ENCODE data around the gene CAMTA1.

Gene CAMTA1

DNA sequence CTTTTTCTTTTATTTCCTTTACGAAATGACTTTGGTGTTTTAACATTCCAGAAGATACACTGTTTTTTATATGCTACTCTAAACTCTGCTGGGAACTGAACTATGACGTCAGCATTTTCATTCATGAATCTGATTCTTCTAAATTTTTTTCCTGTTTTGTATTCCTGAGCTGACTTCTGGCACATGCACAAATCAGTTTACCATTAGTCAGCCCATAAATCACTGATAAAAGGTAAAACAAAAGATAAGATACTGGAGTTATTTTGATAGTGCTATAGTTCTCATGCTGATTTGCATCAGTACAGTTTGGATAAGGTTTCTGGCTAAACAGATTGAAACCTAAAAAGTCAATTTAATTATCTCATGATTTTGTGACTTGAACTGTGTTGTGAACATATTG lies 10.4 kb downstream of the CAMTA1 start:
- no peaks in the 10 kb centered on the region for H3K4me1 ChIP-seq (ENCODE audit: control insufficient read depth, insufficient read depth, low read length)
- H3K27ac ChIP-seq (ENCODE audit: low read length), result no peak overlapping the region
- H3K36me3 ChIP-seq (ENCODE audit: control insufficient read depth in 2 of 2, insufficient read depth in 2 of 2, low read length in 2 of 2), result peaks cover 0 to 3% of the 10 kb centered on the region in 2 donors
- no peaks in the 10 kb centered on the region for H3K27me3 ChIP-seq (ENCODE audit: control insufficient read depth in 1 of 2, insufficient read depth in 2 of 2, low read length in 2 of 2)
- no peaks in the 10 kb centered on the region for H3K9me3 ChIP-seq (ENCODE audit: control insufficient read depth in 2 of 2, low read length in 2 of 2)
- H3K9ac ChIP-seq (ENCODE audit: low read length in 2 of 2), result no peak overlapping the region
- no peak overlapping the region for H3K4me3 ChIP-seq (ENCODE audit: low read length in 2 of 2)

DNA sequence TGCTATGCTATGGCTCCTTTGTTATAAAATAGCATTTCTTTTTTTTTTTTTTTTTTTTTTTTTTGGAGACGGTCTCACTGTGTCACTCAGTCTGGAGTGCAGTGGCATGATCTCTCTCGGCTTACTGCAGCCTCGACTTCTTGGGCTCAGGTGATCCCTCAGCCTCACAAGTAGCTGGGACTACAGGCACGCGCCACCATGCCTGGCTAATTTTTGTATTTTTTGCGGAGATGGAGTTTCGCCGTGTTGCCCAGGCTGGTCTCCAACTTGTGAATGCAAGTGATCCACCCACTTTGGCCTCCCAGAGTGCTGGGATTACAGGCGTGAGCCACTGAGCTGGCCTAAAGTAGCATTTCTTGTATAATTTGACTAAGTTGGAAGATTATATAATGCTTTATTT lies 10.8 kb downstream of the CAMTA1 start:
- Histone ChIP-seq H3K9me3 (ENCODE audit: control insufficient read depth in 2 of 2, low read length in 2 of 2) (no peaks in the 10 kb centered on the region), H3K4me3 (ENCODE audit: low read length in 2 of 2) (no peak overlapping the region), H3K27me3 (ENCODE audit: control insufficient read depth in 1 of 2, insufficient read depth in 2 of 2, low read length in 2 of 2) (no peaks in the 10 kb centered on the region), H3K27ac (ENCODE audit: low read length) (no peak overlapping the region), H3K36me3 (ENCODE audit: control insufficient read depth in 2 of 2, insufficient read depth in 2 of 2, low read length in 2 of 2) (peaks cover 0 to 3% of the 10 kb centered on the region in 2 donors), H3K9ac (ENCODE audit: low read length in 2 of 2) (no peak overlapping the region), H3K4me1 (ENCODE audit: control insufficient read depth, insufficient read depth, low read length) (peaks cover 3% of the 10 kb centered on the region)

DNA sequence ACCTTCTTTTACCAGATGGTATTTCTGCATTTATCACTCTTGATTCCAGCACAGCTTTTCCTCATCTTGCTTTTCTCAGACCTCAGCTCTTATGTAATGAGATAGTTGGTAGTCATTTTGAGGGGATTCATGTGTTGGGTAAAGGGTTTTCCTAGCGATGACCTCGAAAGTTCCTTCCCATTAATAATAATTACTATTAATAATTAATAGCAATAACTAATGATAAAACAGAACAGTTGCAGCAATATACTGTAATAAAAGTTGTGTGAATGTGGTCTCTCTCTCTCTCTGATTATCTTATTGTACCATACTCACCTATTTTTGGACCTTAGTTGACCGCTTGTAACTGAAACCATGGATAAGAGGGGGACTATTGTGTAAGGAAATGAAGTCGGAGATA lies 14.2 kb downstream of the CAMTA1 start:
- H3K9me3 ChIP-seq (ENCODE audit: control insufficient read depth in 2 of 2, low read length in 2 of 2), result no peaks in the 10 kb centered on the region
- no peaks in the 10 kb centered on the region for H3K36me3 ChIP-seq (ENCODE audit: control insufficient read depth in 2 of 2, insufficient read depth in 2 of 2, low read length in 2 of 2)
- no peak overlapping the region for H3K9ac ChIP-seq (ENCODE audit: low read length in 2 of 2)
- no peak overlapping the region for H3K4me3 ChIP-seq (ENCODE audit: low read length in 2 of 2)
- peaks cover 11% of the 10 kb centered on the region for H3K4me1 ChIP-seq (ENCODE audit: control insufficient read depth, insufficient read depth, low read length)
- H3K27ac ChIP-seq (ENCODE audit: low read length), result no peak overlapping the region
- H3K27me3 ChIP-seq (ENCODE audit: control insufficient read depth in 1 of 2, insufficient read depth in 2 of 2, low read length in 2 of 2), result no peaks in the 10 kb centered on the region

GRCh38 chr1:6800745-6801144 lies 15.5 kb downstream of the CAMTA1 start:
- H3K9ac ChIP-seq (ENCODE audit: low read length in 2 of 2), result peak overlapping the region in 1 of 2 donors; percentile 1

DNA sequence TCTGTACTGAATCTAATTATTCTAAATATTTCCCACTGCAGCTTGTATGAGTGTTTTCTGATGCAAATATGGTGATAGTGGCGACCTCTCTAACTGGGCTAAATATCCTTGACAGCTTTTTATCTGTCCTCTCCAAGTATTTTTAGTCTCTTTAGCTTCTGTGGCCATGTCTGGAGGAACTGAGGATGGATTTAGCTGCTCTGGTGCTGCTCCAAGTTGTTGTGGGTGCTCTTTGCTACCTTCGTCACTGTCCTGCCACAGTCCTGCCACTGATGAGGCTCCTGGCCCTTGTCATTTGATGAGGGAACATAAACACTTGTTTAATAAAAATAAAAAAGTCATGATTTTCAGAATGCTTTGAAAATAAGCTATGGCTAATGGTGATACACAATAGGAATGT lies 15.9 kb downstream of the CAMTA1 start:
- H3K27ac ChIP-seq (ENCODE audit: low read length), result no peak overlapping the region
- H3K4me1 ChIP-seq (ENCODE audit: control insufficient read depth, insufficient read depth, low read length), result peaks cover 11% of the 10 kb centered on the region
- peak overlapping the region in 1 of 2 donors; percentile 1 for H3K9ac ChIP-seq (ENCODE audit: low read length in 2 of 2)
- H3K27me3 ChIP-seq (ENCODE audit: control insufficient read depth in 1 of 2, insufficient read depth in 2 of 2, low read length in 2 of 2), result no peaks in the 10 kb centered on the region
- H3K4me3 ChIP-seq (ENCODE audit: low read length in 2 of 2), result no peak overlapping the region
- no peaks in the 10 kb centered on the region for H3K9me3 ChIP-seq (ENCODE audit: control insufficient read depth in 2 of 2, low read length in 2 of 2)
- H3K36me3 ChIP-seq (ENCODE audit: control insufficient read depth in 2 of 2, insufficient read depth in 2 of 2, low read length in 2 of 2), result no peaks in the 10 kb centered on the region

More at GRCh38 chr1:6800745-6801144, 15.5 kb downstream of the CAMTA1 start:
- Histone ChIP-seq H3K36me3 (ENCODE audit: control insufficient read depth in 2 of 2, insufficient read depth in 2 of 2, low read length in 2 of 2) (no peaks in the 10 kb centered on the region), H3K4me3 (ENCODE audit: low read length in 2 of 2) (no peak overlapping the region), H3K27ac (ENCODE audit: low read length) (no peak overlapping the region), H3K9me3 (ENCODE audit: control insufficient read depth in 2 of 2, low read length in 2 of 2) (no peaks in the 10 kb centered on the region), H3K27me3 (ENCODE audit: control insufficient read depth in 1 of 2, insufficient read depth in 2 of 2, low read length in 2 of 2) (no peaks in the 10 kb centered on the region), H3K4me1 (ENCODE audit: control insufficient read depth, insufficient read depth, low read length) (peaks cover 11% of the 10 kb centered on the region)

- H3K27ac ChIP-seq (ENCODE audit: low read length), result no peak overlapping the region
- peaks cover 13% of the 10 kb centered on the region for H3K4me1 ChIP-seq (ENCODE audit: control insufficient read depth, insufficient read depth, low read length)
- no peaks in the 10 kb centered on the region for H3K36me3 ChIP-seq (ENCODE audit: control insufficient read depth in 2 of 2, insufficient read depth in 2 of 2, low read length in 2 of 2)
These were observed 16.7 kb downstream of the CAMTA1 start for GRCh38 chr1:6801966-6802365.

DNA sequence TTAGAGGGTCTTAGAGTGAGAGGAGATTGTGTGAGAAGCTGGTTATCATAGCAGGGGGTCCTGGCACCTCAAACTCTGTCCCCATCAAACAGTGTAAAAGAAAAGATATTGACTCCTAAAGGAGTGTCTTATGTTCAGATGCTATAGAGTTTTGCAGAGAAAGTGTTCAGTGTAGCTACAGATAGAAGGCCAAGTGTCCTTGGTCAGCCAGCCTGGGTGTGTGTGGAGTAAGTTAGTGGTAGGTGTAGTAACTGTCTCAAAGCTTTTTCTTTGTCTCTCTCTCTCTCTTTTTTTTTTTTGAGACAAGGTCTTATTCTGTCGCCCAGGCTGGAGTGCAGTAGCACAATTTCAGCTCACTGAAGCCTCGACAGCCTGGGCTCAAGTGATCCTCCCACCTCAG lies 17.2 kb downstream of the CAMTA1 start:
- H3K9ac ChIP-seq (ENCODE audit: low read length in 2 of 2), result no peak overlapping the region
- peaks cover 14% of the 10 kb centered on the region for H3K4me1 ChIP-seq (ENCODE audit: control insufficient read depth, insufficient read depth, low read length)
- H3K4me3 ChIP-seq (ENCODE audit: low read length in 2 of 2), result peak overlapping the region in 1 of 2 donors; percentile 30
- H3K36me3 ChIP-seq (ENCODE audit: control insufficient read depth in 2 of 2, insufficient read depth in 2 of 2, low read length in 2 of 2), result no peaks in the 10 kb centered on the region
- no peaks in the 10 kb centered on the region for H3K27me3 ChIP-seq (ENCODE audit: control insufficient read depth in 1 of 2, insufficient read depth in 2 of 2, low read length in 2 of 2)
- no peak overlapping the region for H3K27ac ChIP-seq (ENCODE audit: low read length)
- no peaks in the 10 kb centered on the region for H3K9me3 ChIP-seq (ENCODE audit: control insufficient read depth in 2 of 2, low read length in 2 of 2)

More at GRCh38 chr1:6801966-6802365, 16.7 kb downstream of the CAMTA1 start:
- Histone ChIP-seq H3K9me3 (ENCODE audit: control insufficient read depth in 2 of 2, low read length in 2 of 2) (no peaks in the 10 kb centered on the region), H3K27me3 (ENCODE audit: control insufficient read depth in 1 of 2, insufficient read depth in 2 of 2, low read length in 2 of 2) (no peaks in the 10 kb centered on the region), H3K9ac (ENCODE audit: low read length in 2 of 2) (peak overlapping the region in 1 of 2 donors; percentile 22), H3K4me3 (ENCODE audit: low read length in 2 of 2) (peak overlapping the region in 1 of 2 donors; percentile 30)

DNA sequence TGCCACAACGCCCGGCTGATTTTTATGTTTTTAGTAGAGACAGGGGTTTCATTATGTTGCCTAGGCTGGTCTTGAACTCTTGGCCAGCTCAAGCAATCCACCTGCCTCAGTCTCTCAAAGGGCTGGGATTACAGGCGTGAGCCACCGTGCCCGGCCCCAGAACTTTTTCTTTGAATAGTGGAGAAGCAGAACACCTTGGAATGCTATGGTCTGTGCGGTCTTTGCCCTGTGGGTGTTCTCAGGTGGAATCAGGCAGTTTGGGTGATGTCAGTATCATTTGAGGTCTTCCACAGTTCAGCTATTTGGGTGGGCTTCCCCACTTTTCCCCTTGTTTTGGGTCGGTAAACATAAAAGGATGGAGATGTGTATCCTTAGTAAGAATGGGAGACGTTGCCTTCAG lies 17.6 kb downstream of the CAMTA1 start:
- H3K4me3 ChIP-seq (ENCODE audit: low read length in 2 of 2), result no peak overlapping the region
- H3K27me3 ChIP-seq (ENCODE audit: control insufficient read depth in 1 of 2, insufficient read depth in 2 of 2, low read length in 2 of 2), result no peaks in the 10 kb centered on the region
- H3K27ac ChIP-seq (ENCODE audit: low read length), result no peak overlapping the region
- no peak overlapping the region for H3K9ac ChIP-seq (ENCODE audit: low read length in 2 of 2)
- H3K4me1 ChIP-seq (ENCODE audit: control insufficient read depth, insufficient read depth, low read length), result peaks cover 14% of the 10 kb centered on the region
- no peaks in the 10 kb centered on the region for H3K9me3 ChIP-seq (ENCODE audit: control insufficient read depth in 2 of 2, low read length in 2 of 2)
- H3K36me3 ChIP-seq (ENCODE audit: control insufficient read depth in 2 of 2, insufficient read depth in 2 of 2, low read length in 2 of 2), result no peaks in the 10 kb centered on the region

DNA sequence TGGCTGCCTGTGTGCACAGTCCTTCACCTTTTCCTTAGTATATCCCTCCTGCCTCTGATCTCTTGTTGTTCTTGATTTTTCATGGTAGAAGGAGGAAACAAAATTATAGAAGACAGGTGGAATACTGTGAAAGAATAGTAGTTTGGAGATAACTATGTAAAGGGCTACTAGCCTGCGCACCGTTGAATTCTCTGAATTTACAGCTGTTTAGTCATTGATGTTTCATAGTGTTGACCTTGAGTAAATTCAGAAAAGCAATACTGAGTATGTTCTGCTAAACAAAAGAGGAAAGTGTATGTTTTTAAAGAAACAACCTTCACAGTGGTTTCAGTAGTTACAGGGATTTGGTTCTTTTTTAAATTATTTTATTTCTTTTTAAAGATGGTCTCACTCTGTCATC lies 18.1 kb downstream of the CAMTA1 start:
- H3K4me3 ChIP-seq (ENCODE audit: low read length in 2 of 2), result no peak overlapping the region
- H3K9me3 ChIP-seq (ENCODE audit: control insufficient read depth in 2 of 2, low read length in 2 of 2), result no peaks in the 10 kb centered on the region
- H3K27ac ChIP-seq (ENCODE audit: low read length), result no peak overlapping the region
- no peaks in the 10 kb centered on the region for H3K36me3 ChIP-seq (ENCODE audit: control insufficient read depth in 2 of 2, insufficient read depth in 2 of 2, low read length in 2 of 2)
- no peak overlapping the region for H3K9ac ChIP-seq (ENCODE audit: low read length in 2 of 2)
- no peaks in the 10 kb centered on the region for H3K27me3 ChIP-seq (ENCODE audit: control insufficient read depth in 1 of 2, insufficient read depth in 2 of 2, low read length in 2 of 2)
- H3K4me1 ChIP-seq (ENCODE audit: control insufficient read depth, insufficient read depth, low read length), result peaks cover 14% of the 10 kb centered on the region

DNA sequence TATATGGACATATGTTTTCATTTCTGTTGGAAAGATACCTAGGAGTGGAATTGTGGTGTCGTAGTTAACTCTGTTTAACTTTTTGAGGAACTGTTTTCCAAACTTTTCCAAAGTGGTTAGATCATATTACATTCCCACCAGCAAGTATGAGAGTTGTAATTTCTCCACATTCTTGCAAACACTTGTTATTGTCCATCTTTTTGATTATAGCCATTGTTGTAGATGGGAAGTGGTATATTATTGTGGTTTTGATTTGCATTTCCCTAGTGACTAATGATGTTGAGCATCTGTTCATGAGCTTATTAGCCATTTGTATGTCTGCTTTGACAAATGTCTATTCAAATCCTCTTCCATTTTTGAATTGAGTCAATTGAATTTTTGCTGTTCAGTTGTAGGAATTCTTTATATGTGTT lies 19.8 kb downstream of the CAMTA1 start:
- peaks cover 14% of the 10 kb centered on the region for H3K4me1 ChIP-seq (ENCODE audit: control insufficient read depth, insufficient read depth, low read length)

DNA sequence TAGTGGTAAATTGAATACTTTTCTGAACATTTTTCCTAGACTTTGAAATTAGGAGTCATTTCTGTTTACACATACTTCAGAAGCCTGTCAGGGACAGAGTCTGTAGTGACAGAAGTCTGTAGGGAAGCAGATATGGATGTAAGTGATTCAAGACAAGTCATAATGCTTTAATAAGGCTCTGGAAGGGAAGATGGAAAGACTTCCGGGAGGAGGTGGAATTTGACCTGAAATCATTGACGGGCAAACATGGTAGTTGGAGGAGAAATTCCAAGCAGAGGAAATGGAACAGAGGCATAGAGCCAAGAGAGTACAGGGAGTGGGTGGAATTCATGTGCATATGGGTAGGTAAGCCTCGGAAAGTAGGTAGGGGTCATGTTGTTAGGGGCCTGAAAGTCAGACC lies 22.5 kb downstream of the CAMTA1 start:
- peaks cover 3% of the 10 kb centered on the region for H3K4me1 ChIP-seq (ENCODE audit: control insufficient read depth, insufficient read depth, low read length)
- H3K9me3 ChIP-seq (ENCODE audit: control insufficient read depth in 2 of 2, low read length in 2 of 2), result no peaks in the 10 kb centered on the region
- no peaks in the 10 kb centered on the region for H3K27me3 ChIP-seq (ENCODE audit: control insufficient read depth in 1 of 2, insufficient read depth in 2 of 2, low read length in 2 of 2)
- no peak overlapping the region for H3K9ac ChIP-seq (ENCODE audit: low read length in 2 of 2)
- H3K27ac ChIP-seq (ENCODE audit: low read length), result no peak overlapping the region
- no peak overlapping the region for H3K4me3 ChIP-seq (ENCODE audit: low read length in 2 of 2)
- H3K36me3 ChIP-seq (ENCODE audit: control insufficient read depth in 2 of 2, insufficient read depth in 2 of 2, low read length in 2 of 2), result no peaks in the 10 kb centered on the region

More for the DNA sequence above, 19.8 kb downstream of the CAMTA1 start:
- Histone ChIP-seq H3K27me3 (ENCODE audit: control insufficient read depth in 1 of 2, insufficient read depth in 2 of 2, low read length in 2 of 2) (no peaks in the 10 kb centered on the region), H3K9me3 (ENCODE audit: control insufficient read depth in 2 of 2, low read length in 2 of 2) (no peaks in the 10 kb centered on the region), H3K9ac (ENCODE audit: low read length in 2 of 2) (no peak overlapping the region), H3K36me3 (ENCODE audit: control insufficient read depth in 2 of 2, insufficient read depth in 2 of 2, low read length in 2 of 2) (no peaks in the 10 kb centered on the region), H3K27ac (ENCODE audit: low read length) (no peak overlapping the region), H3K4me3 (ENCODE audit: low read length in 2 of 2) (no peak overlapping the region)
